H1 (cell line): Measurements from ENCODE around the gene SMARCB1. TPM values are rescaled to one million over a fixed set of nuclear protein-coding genes. Genes with fewer than 3 reads are reported as not detected.
A peak's percentile ranks its signal among the peaks of the same experiment; 100 is the strongest.

Experiments used
- CTCF ChIA-PET: fragments of 300-600 bp; sonication (Branson Sonifier 250); formaldehyde crosslinking; loops from one replicate; lab custom pipeline; 2021; ENCODE audit not compliant: partially characterized antibody; lab: Charles Lee
- POLR2A ChIA-PET: fragments of 300-600 bp; sonication (Branson Sonifier 250); formaldehyde crosslinking; loops from one replicate; lab custom pipeline; 2021; ENCODE audit warnings: inconsistent platforms; ENCODE audit not compliant: partially characterized antibody; lab: Charles Lee
- DNase-seq, 2 experiments: peaks; one replicate each; pipeline versions ENCODE4 v3.0.0 to v3.0.0-alpha.2; 2010 to 2022; ENCODE audit warnings: low spot score in 2 of 2, low read depth in 1 of 2, mixed read lengths in 1 of 2
- FAIRE-seq: peaks from 2 replicates; lab custom pipeline; 2011; peaks lifted over from hg19 to GRCh38; lab: Jason Lieb, UNC
- H2AFZ ChIP-seq: 2 replicates; pipeline ENCODE4 v1.8.1; 2012; ENCODE audit warnings: low read length, inconsistent platforms
- H2AK5ac ChIP-seq: 2 replicates; pipeline ENCODE4 v1.6.1; 2013; ENCODE audit warnings: low read depth, low read length
- H2BK120ac ChIP-seq: replicated peaks from 2 replicates; pipeline ENCODE3; 2013; ENCODE audit warnings: low read depth, low read length, inconsistent platforms
- H2BK12ac ChIP-seq: 2 replicates; pipeline ENCODE4 v1.6.1; 2013; ENCODE audit warnings: low read depth, low read length
- H2BK15ac ChIP-seq: 2 replicates; pipeline ENCODE4 v1.6.1; 2013; ENCODE audit warnings: low read length
- H2BK20ac ChIP-seq: 2 replicates; pipeline ENCODE4 v1.6.1; 2013; ENCODE audit warnings: low read length
- H2BK5ac ChIP-seq: 2 replicates; pipeline ENCODE4 v1.6.1; 2013; ENCODE audit warnings: low read depth, low read length
- H3K14ac ChIP-seq: 2 replicates; pipeline ENCODE4 v1.6.1; 2013; ENCODE audit warnings: inconsistent platforms; ENCODE audit not compliant: insufficient read length
- H3K18ac ChIP-seq: 2 replicates; pipeline ENCODE4 v1.6.1; 2013; ENCODE audit warnings: low read length; ENCODE audit errors: extremely low read depth
- H3K23ac ChIP-seq: 2 replicates; pipeline ENCODE4 v1.6.1; 2013; ENCODE audit warnings: inconsistent platforms; ENCODE audit not compliant: insufficient read length
- H3K23me2 ChIP-seq: 2 replicates; pipeline ENCODE4 v1.6.1; 2013; ENCODE audit warnings: low read depth, low read length
- H3K27ac ChIP-seq: 2 replicates; pipeline ENCODE4 v1.6.1; 2011; ENCODE audit warnings: low read depth, low read length, inconsistent platforms
- H3K27me3 ChIP-seq, 4 experiments: replicated peaks in 1 of 4; 1 replicate in 1 of 4; 2 replicates in 3 of 4; pipeline versions ENCODE4 v1.6.1 to v1.8.1; 2011 to 2013; ENCODE audit warnings: low read length in 3 of 4, mild to moderate bottlenecking in 3 of 4, inconsistent platforms in 2 of 4, mixed read lengths in 2 of 4, moderate library complexity in 1 of 4; ENCODE audit not compliant: control insufficient read depth in 3 of 4, insufficient read depth in 3 of 4; ENCODE audit errors: extremely low read depth in 1 of 4
- H3K36me3 ChIP-seq, 4 experiments: 2 replicates each; pipeline versions ENCODE4 v1.6.1 to v1.8.1; 2011 to 2013; ENCODE audit warnings: mild to moderate bottlenecking in 4 of 4, low read length in 3 of 4, moderate library complexity in 2 of 4, control low read depth in 1 of 4, inconsistent platforms in 1 of 4; ENCODE audit not compliant: insufficient read depth in 4 of 4, control insufficient read depth in 2 of 4
- H3K4ac ChIP-seq: replicated peaks from 2 replicates; pipeline ENCODE3; 2013; ENCODE audit warnings: low read length, low read depth, mixed read lengths, inconsistent platforms; ENCODE audit not compliant: insufficient read length
- H3K4me1 ChIP-seq, 4 experiments: replicated peaks in 1 of 4; 1 replicate in 1 of 4; 2 replicates in 3 of 4; pipeline versions ENCODE4 v1.6.1 to v1.8.1; 2011 to 2013; ENCODE audit warnings: low read length in 3 of 4, inconsistent platforms in 2 of 4, mixed read lengths in 1 of 4; ENCODE audit not compliant: insufficient read depth in 4 of 4, control insufficient read depth in 3 of 4
- H3K4me2 ChIP-seq, 2 experiments: 2 replicates each; pipeline versions ENCODE4 v1.6.1 to v1.8.1; 2011 to 2013; ENCODE audit warnings: low read depth in 2 of 2, low read length in 2 of 2, control low read depth in 1 of 2, inconsistent platforms in 1 of 2, mild to moderate bottlenecking in 1 of 2; ENCODE audit not compliant: insufficient read depth in 1 of 2
- H3K4me3 ChIP-seq, 4 experiments: fragments of 200-600, 300-600 bp in 1 of 4; sonication (generic), shearing (Covaris generic), sonication (Bioruptor Twin) in 1 of 4; 2 replicates each; pipeline versions ENCODE4 v1.5.1 to v1.8.1; 2011 to 2016; ENCODE audit warnings: low read length in 4 of 4, low read depth in 3 of 4, control low read depth in 2 of 4, inconsistent platforms in 2 of 4, mild to moderate bottlenecking in 2 of 4, mixed read lengths in 1 of 4, moderate library complexity in 1 of 4; ENCODE audit not compliant: insufficient read depth in 2 of 4; ENCODE audit errors: extremely low read depth in 1 of 4
- H3K56ac ChIP-seq: replicated peaks from 2 replicates; pipeline ENCODE3; 2013; ENCODE audit warnings: low read depth, mild to moderate bottlenecking, mixed read lengths, low read length, inconsistent platforms; ENCODE audit not compliant: insufficient read length
- H3K79me1 ChIP-seq: 2 replicates; pipeline ENCODE4 v1.6.1; 2013; ENCODE audit warnings: low read depth, low read length, control low read depth
- H3K79me2 ChIP-seq, 2 experiments: 2 replicates each; pipeline versions ENCODE4 v1.6.1 to v1.8.1; 2012 to 2013; ENCODE audit warnings: low read length in 2 of 2, mild to moderate bottlenecking in 2 of 2, inconsistent platforms in 1 of 2; ENCODE audit not compliant: insufficient read depth in 2 of 2, control insufficient read depth in 1 of 2
- H3K9ac ChIP-seq, 4 experiments: replicated peaks in 1 of 4; 1 replicate in 1 of 4; 2 replicates in 3 of 4; pipeline versions ENCODE4 v1.6.1 to v1.8.1; 2011 to 2013; ENCODE audit warnings: low read depth in 3 of 4, low read length in 3 of 4, control low read depth in 2 of 4, mild to moderate bottlenecking in 2 of 4, moderate library complexity in 2 of 4, inconsistent platforms in 1 of 4; ENCODE audit errors: extremely low read depth in 1 of 4
- H3K9me3 ChIP-seq, 2 experiments: 2 replicates each; pipeline versions ENCODE4 v1.6.1 to v1.8.1; 2012 to 2013; ENCODE audit warnings: mild to moderate bottlenecking in 2 of 2, moderate library complexity in 2 of 2, control low read depth in 1 of 2, inconsistent platforms in 1 of 2, low read depth in 1 of 2, low read length in 1 of 2, mixed read lengths in 1 of 2; ENCODE audit not compliant: insufficient read depth in 2 of 2
- H4K20me1 ChIP-seq, 2 experiments: replicated peaks in 1 of 2; 2 replicates each; pipeline versions ENCODE3 to v1.8.1; 2011 to 2013; ENCODE audit warnings: inconsistent platforms in 2 of 2, low read length in 2 of 2, mild to moderate bottlenecking in 1 of 2; ENCODE audit not compliant: insufficient read depth in 2 of 2, control insufficient read depth in 1 of 2
- H4K5ac ChIP-seq: 2 replicates; pipeline ENCODE4 v1.6.1; 2013; ENCODE audit warnings: low read length, low read depth, mixed read lengths, inconsistent platforms; ENCODE audit not compliant: insufficient read length
- H4K8ac ChIP-seq: 2 replicates; pipeline ENCODE4 v1.8.0; 2013; ENCODE audit warnings: mild to moderate bottlenecking, moderate library complexity, low read length, inconsistent platforms; ENCODE audit not compliant: insufficient read depth; ENCODE audit errors: extremely low read depth
- H4K91ac ChIP-seq: replicated peaks from 2 replicates; pipeline ENCODE3; 2013; ENCODE audit warnings: low read length, mixed read lengths, inconsistent platforms; ENCODE audit not compliant: insufficient read length
- BACH1 ChIP-seq: IDR thresholded peaks from 2 replicates; pipeline ENCODE4 v1.6.1; 2012; ENCODE audit warnings: low read length, improper control_type of control experiment
- CREB1 ChIP-seq: IDR thresholded peaks from 2 replicates; pipeline ENCODE4 v1.6.1; 2012; ENCODE audit warnings: inconsistent platforms
- CTBP2 ChIP-seq: IDR thresholded peaks from 2 replicates; pipeline ENCODE4 v1.7.0; 2011; ENCODE audit warnings: borderline replicate concordance, mild to moderate bottlenecking, moderate library complexity, mixed read lengths, low read length; ENCODE audit not compliant: insufficient read depth, insufficient read length
- EP300 ChIP-seq, 2 experiments: IDR thresholded peaks; 1 replicate in 1 of 2; 2 replicates in 1 of 2; pipeline ENCODE4 v1.6.1; 2011 to 2012; ENCODE audit warnings: low read depth in 2 of 2, low read length in 2 of 2, mild to moderate bottlenecking in 2 of 2, borderline replicate concordance in 1 of 2, inconsistent platforms in 1 of 2, moderate library complexity in 1 of 2
- FOSL1 ChIP-seq: IDR thresholded peaks from 2 replicates; pipeline ENCODE4 v1.6.1; 2011; ENCODE audit warnings: mild to moderate bottlenecking, low read depth, low read length, moderate library complexity; ENCODE audit not compliant: insufficient read depth
- GTF2F1 ChIP-seq: IDR thresholded peaks from 2 replicates; pipeline ENCODE4 v1.6.1; 2012; ENCODE audit warnings: low read depth, low read length, improper control_type of control experiment, borderline replicate concordance
- HDAC6 ChIP-seq: IDR thresholded peaks from one replicate; pipeline ENCODE4 v1.7.1; 2012; ENCODE audit warnings: low read depth, mild to moderate bottlenecking, inconsistent platforms, low read length, moderate library complexity
- NRF1 ChIP-seq: IDR thresholded peaks from 2 replicates; pipeline ENCODE4 v1.6.1; 2011; ENCODE audit warnings: mild to moderate bottlenecking, low read depth, low read length, improper control_type of control experiment
- SAP30 ChIP-seq: fragments of 300-600 bp; sonication (generic); IDR thresholded peaks from 2 replicates; pipeline ENCODE4 v1.7.1; 2012; ENCODE audit warnings: low read length, moderate library complexity, mild to moderate bottlenecking, inconsistent platforms; ENCODE audit not compliant: insufficient read depth, insufficient replicate concordance
- SP1 ChIP-seq: IDR thresholded peaks from 2 replicates; pipeline ENCODE4 v1.6.1; 2011; ENCODE audit warnings: low read depth, low read length
- SUZ12 ChIP-seq: fragments of 200-600 bp; sonication (generic); IDR thresholded peaks from 2 replicates; pipeline ENCODE4 v1.6.1; 2012; ENCODE audit warnings: mild to moderate bottlenecking, inconsistent platforms, low read length, moderate library complexity, mixed read lengths
- TAF1 ChIP-seq: IDR thresholded peaks from 2 replicates; pipeline ENCODE4 v1.6.1; 2011; ENCODE audit warnings: mild to moderate bottlenecking, low read depth, low read length
- TEAD4 ChIP-seq: IDR thresholded peaks from 2 replicates; pipeline ENCODE4 v1.6.1; 2012; ENCODE audit warnings: low read depth, low read length, inconsistent platforms, mixed read lengths
- WGBS, 2 experiments: shearing (Covaris generic) in 1 of 2; methylation state at CpG; one replicate each; pipeline versions ENCODE4 v1.1.6 to v1.1.7; 2013 to 2015; ENCODE audit warnings: low lambda C conversion rate in 2 of 2, mixed read lengths in 2 of 2, inconsistent platforms in 1 of 2, low coverage in 1 of 2, missing lambda C conversion rate in 1 of 2; ENCODE audit not compliant: insufficient replicate concordance in 2 of 2, insufficient coverage in 1 of 2, insufficient read length in 1 of 2; ENCODE audit errors: extremely low coverage in 1 of 2, missing lambda C conversion rate in 1 of 2; 5-methylcytosine and 5-hydroxymethylcytosine counted together
- polyA plus RNA-seq, 7 experiments: library from polyadenylated mRNA; depleted of rRNA in 3 of 7; stranded (reverse) in 5 of 7; unstranded in 2 of 7; fragments of >200 nt in 5 of 7; fragments of 200-250 nt in 2 of 7; gene quantifications; 1 replicate in 5 of 7; 2 replicates in 1 of 7; 4 replicates in 1 of 7; pipeline versions ENCODE4 v1.2.1 to v1.2.3, GENCODE V29; 2011 to 2013; ENCODE audit warnings: missing spikeins in 2 of 7, mixed read lengths in 2 of 7
- total RNA-seq: library from RNA; stranded (reverse); fragmentation: NEBNext Ultra II Directional; extraction: Animal tissue kit (Norgen Biotek cat#: 25700); gene quantifications from 2 replicates; pipeline ENCODE4 v1.2.1, GENCODE V29; 2021

Gene SMARCB1
- total and polyA plus RNA-seq, 2 of the 8 experiments (the other 6 are each of a cell fraction or from before 2014, with no cell fraction given) = 116 to 145 TPM

- no peak overlapping the region for H3K14ac ChIP-seq
- H3K36me3 ChIP-seq = no peaks in the 10 kb centered on the region; a peak in 2 of 8 replicates
- POLR2A ChIA-PET = interaction anchor here (0.8 to 1.6 kb wide), 3 partner anchors 10 to 16 kb away, joined by 3 to 5 read pairs (median 3); partner anchors contain the start of gene MIF
- H2BK12ac ChIP-seq = no peak overlapping the region
- no peak overlapping the region for H3K18ac ChIP-seq
- H3K56ac ChIP-seq = no peak overlapping the region
- H2BK15ac ChIP-seq = no peak overlapping the region
- H3K79me2 ChIP-seq = no peaks in the 10 kb centered on the region
- no peaks in the 10 kb centered on the region for H3K79me1 ChIP-seq
- no peak overlapping the region for H2BK20ac ChIP-seq
- FAIRE-seq = no peak
- H2BK120ac ChIP-seq = no peak overlapping the region
- no peaks in the 10 kb centered on the region for H3K4me1 ChIP-seq
- no peak overlapping the region for H3K27ac ChIP-seq
- no peak overlapping the region for H3K4ac ChIP-seq
- H3K4me3 ChIP-seq = no peak overlapping the region
- TF ChIP-seq CTBP2 (no peak), FOSL1 (no peak), NRF1 (no peak), TAF1 (no peak), SUZ12 (no peak), SP1 (no peak), HDAC6 (no peak), SAP30 (no peak), EP300 (IDR thresholded peaks at IDR 0.05; ENCODE audit: borderline replicate concordance in 1 of 2, low read depth in 2 of 2, low read length in 2 of 2) (no peak), GTF2F1 (no peak), CREB1 (no peak), BACH1 (no peak), TEAD4 (no peak)
- TF ChIP-seq, all 59 proteins: peak for 0
- CTCF ChIA-PET = interaction anchor here (1.2 to 2.7 kb wide), 3 partner anchors 11 to 15 kb away, joined by 5 to 15 read pairs (median 8); partner anchors contain the start of gene MIF
- no peak for DNase-seq
- Histone ChIP-seq H4K91ac (no peak overlapping the region), H2BK5ac (no peak overlapping the region), H2AFZ (no peak overlapping the region), H4K20me1 (no peaks in the 10 kb centered on the region), H3K4me2 (no peak overlapping the region), H4K8ac (0 out of 2 replicates have a peak overlapping the region, but pooled peaks have one; percentile 14), H3K23me2 (no peaks in the 10 kb centered on the region), H3K27me3 (no peaks in the 10 kb centered on the region), H2AK5ac (no peak overlapping the region), H3K23ac (no peak overlapping the region), H3K9me3 (no peaks in the 10 kb centered on the region), H4K5ac (no peak overlapping the region), H3K9ac (no peak overlapping the region)
- WGBS, 2 experiments = 93% methylated on average over 7 of the region's 7 CpGs; no CpG with 5 or more reads in 1 of the 2 experiments
These were observed 91.5 kb downstream of the SMARCB1 start for GRCh38 chr22:23878219-23878618.
